ENCODE measurements around the gene SLC16A12. TPM values are rescaled to one million over a fixed set of nuclear protein-coding genes. Genes with fewer than 3 reads are reported as not detected.
"Not testable (repeated sequence)": the region's sequence is repeated elsewhere in the genome, so short reads cannot be mapped to it uniquely, and the experiment has no call there.

SLC16A12 gene
- polyA plus RNA-seq, 4 donors, result 29.8 to 35.4 (median 33.8) TPM

DNA sequence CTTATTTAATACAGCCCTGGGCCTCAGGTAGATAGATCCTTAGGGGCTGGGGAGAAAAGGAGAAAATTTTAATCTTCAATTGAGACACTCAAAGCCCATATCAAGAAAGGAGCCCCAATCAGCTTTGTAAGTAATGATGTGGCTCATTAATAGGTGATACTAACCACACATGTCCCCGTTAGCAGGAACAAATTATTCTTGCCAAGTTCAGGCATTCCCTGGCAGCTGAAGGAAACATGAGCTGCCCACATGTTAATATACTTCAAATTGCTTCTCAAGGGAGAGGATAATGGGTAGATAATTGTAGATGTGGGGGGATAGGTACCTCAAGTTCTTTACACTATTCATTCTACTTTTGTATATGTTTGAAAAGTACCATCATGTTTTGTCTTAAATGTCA lies 106.5 kb downstream of the SLC16A12 start:
- DNase-seq (ENCODE audit: low read depth in 4 of 4, low spot score in 3 of 4), result no peak

GRCh38 chr10:89427629-89428028 lies 107.8 kb downstream of the SLC16A12 start:
- no peak for DNase-seq (ENCODE audit: low read depth in 4 of 4, low spot score in 3 of 4)

DNA sequence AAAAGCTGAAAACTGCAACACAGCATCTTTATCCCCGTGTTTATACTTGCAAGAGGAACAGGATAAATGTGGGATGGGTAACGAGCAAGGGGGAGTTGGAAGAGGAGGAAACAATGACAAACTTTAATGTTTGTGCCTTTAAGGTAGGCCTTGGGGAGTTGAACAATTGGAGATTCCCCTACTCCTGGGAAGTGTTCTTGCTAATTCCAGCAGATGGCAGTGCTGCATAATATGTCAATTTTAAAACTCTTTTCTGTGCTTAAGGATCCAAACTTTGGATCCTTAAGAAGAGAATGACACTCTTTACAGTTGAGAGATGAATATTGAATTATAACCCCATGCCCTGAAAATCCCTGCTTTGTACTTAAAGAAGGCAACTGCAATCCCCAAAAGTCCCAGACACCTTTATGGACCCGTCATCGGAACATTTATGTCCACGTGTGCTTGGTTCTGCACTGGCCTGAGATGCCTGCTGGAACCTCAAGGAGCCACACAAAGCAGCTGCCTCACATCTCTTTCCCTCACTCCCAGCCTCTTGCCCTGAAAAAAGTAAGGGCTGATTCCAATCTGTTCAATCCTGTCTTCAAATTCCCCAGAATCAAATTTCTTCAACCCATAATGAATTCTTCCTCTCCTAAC lies 109.0 kb downstream of the SLC16A12 start:
- peak; percentile 44 to 54 (median 48) for DNase-seq (ENCODE audit: low read depth in 4 of 4, low spot score in 3 of 4)

GRCh38 chr10:89425000-89425399 lies 110.4 kb downstream of the SLC16A12 start:
- no peak for DNase-seq (ENCODE audit: low read depth in 4 of 4, low spot score in 3 of 4)

DNA sequence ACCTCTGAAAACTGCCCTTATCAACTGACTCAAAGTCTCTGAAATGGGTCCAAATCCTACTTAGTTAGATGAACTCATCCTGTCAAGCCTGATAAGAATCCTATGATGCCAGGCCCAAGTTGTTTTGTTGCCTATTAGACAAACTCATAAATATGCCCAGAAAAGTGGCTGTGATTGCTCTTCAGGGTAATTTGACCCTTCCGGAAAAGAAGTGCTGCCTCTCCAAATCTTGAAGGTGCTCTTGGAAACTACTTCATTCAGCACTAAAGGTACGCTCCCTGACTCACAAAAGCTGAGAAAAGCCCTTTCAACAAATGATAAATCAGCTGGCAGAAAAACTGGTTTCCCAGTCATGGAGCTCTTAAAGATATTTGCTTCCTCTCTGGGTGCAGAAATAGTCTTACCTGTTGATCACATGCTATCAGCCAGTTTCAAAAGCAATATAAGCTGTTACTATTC lies 114.3 kb downstream of the SLC16A12 start:
- DNase-seq (ENCODE audit: low read depth in 4 of 4, low spot score in 3 of 4), result no peak

DNA sequence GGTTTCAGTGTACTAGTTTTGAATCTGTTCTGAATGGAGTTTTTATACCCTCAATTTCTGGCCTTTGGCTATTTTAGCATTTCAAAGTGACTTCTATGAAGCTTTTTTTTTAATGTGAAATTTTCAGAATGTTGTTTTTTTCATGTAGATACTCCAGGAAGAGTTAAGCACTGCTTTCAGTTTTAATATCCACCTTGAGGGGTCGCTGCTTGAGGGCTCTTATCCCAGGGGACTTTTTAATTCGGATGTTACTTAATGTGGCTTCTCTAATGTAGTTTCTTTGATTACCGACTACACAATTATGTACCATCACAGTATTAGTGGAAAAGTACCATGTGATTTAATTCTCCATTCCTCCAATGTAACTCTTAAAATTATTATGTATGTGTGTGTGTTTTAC lies 115.8 kb downstream of the SLC16A12 start:
- no peak for DNase-seq (ENCODE audit: low read depth in 4 of 4, low spot score in 3 of 4)

- DNase-seq (ENCODE audit: low read depth in 4 of 4, low spot score in 3 of 4), result no peak
Measured at GRCh38 chr10:89416465-89416864, 118.9 kb downstream of the SLC16A12 start.

- no peak for DNase-seq (ENCODE audit: low read depth in 4 of 4, low spot score in 3 of 4)
Measured at GRCh38 chr10:89414879-89415821, 120.2 kb downstream of the SLC16A12 start.

- DNase-seq (ENCODE audit: low read depth in 4 of 4, low spot score in 3 of 4), result peak; percentile 69 to 80 (median 77)
Measured at GRCh38 chr10:89414146-89414878, 121.1 kb downstream of the SLC16A12 start, which contains the start of gene IFIT5. IFIT5 (plus strand) TSS chr10:89414568; CDS start chr10:89414799, 231 bp downstream.

- no peak for DNase-seq (ENCODE audit: low read depth in 4 of 4, low spot score in 3 of 4)
Measured at GRCh38 chr10:89413398-89413912, 121.9 kb downstream of the SLC16A12 start.

DNA sequence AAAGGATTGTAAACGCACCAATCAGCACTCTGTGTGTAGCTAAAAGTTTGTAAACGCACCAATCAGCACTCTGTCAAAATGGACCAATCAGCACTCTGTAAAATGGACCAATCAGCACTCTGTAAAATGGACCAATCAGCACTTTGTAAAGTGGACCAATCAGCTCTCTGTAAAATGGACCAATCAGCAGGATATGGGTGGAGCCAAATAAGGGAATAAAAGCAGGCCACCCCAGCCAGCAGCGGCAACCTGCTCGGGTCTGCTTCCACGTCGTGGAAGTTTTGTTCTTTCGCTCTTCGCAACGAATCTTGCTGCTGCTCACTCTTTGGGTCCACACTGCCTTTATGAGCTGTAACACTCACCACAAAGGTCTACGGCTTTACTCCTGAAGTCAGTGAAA lies 123.1 kb downstream of the SLC16A12 start:
- DNase-seq (ENCODE audit: low read depth in 4 of 4, low spot score in 3 of 4), result not testable (repeated sequence)

DNA sequence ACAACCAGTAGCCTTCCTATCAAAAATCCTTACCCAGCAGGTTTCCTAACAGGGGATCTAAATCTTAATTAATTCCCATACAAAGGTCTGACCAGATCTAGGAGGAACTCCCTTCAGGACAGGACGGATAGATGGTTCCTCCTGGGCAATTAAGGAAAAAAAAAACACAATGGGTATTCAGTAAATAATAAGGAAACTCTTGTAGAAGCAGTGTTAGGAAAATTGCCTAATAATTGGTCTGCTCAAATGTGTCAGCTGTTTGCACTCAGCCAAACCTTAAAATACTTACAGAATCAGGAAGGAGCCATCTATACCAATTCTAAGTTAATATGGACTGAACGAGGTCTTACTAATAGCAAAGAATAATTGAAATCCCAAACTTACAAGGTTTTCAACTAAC lies 124.3 kb downstream of the SLC16A12 start:
- not testable (repeated sequence) for DNase-seq (ENCODE audit: low read depth in 4 of 4, low spot score in 3 of 4)

DNA sequence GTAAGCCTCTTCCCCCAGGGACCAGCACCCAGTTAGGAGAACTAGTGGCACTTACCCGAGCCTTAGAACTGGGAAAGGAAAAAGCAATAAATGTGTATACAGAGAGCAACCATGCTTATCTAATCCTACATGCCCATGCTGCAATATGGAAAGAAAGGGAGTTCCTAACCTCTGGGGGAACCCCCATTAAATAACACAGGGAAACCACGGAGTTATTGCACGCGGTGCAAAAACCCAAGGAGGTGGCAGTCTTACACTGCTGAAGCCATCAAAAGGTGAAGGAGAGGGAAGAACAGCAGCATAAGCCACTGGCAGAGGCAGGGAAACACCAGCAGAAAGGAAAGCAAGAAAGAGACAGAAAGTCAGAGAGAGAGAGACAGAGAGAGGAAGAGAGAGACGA lies 124.8 kb downstream of the SLC16A12 start:
- DNase-seq (ENCODE audit: low read depth in 4 of 4, low spot score in 3 of 4), result not testable (repeated sequence)

DNA sequence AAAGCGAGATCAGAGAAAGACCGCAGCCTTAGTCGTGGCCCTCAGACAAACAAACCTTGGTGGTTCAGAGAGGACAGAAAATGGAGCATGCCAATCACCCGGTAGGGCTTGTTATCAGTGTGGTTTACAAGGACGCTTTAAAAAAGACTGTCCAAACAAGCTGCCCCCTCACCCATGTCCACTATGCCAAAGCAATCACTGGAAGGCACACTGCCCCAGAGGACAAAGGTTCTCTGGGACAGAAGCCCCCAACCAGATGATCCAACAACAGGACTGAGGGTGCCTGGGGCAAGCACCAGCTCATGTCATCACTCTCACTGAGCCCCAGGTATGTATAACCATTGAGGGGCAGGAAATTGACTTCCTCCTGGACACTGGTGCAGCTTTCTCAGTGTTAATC lies 126.1 kb downstream of the SLC16A12 start:
- not testable (repeated sequence) for DNase-seq (ENCODE audit: low read depth in 4 of 4, low spot score in 3 of 4)

GRCh38 chr10:89407792-89408191 lies 127.6 kb downstream of the SLC16A12 start:
- not testable (repeated sequence) for DNase-seq (ENCODE audit: low read depth in 4 of 4, low spot score in 3 of 4)

GRCh38 chr10:89406178-89406577 lies 129.2 kb downstream of the SLC16A12 start:
- not testable (repeated sequence) for DNase-seq (ENCODE audit: low read depth in 4 of 4, low spot score in 3 of 4)

GRCh38 chr10:89404104-89405047 lies 131.0 kb downstream of the SLC16A12 start:
- no peak for DNase-seq (ENCODE audit: low read depth in 4 of 4, low spot score in 3 of 4)

DNA sequence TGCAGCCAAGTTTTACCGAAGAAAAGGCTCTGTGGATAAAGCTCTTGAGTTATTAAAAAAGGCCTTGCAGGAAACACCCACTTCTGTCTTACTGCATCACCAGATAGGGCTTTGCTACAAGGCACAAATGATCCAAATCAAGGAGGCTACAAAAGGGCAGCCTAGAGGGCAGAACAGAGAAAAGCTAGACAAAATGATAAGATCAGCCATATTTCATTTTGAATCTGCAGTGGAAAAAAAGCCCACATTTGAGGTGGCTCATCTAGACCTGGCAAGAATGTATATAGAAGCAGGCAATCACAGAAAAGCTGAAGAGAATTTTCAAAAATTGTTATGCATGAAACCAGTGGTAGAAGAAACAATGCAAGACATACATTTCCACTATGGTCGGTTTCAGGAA lies 132.4 kb downstream of the SLC16A12 start:
- no peak for DNase-seq (ENCODE audit: low read depth in 4 of 4, low spot score in 3 of 4)

- no peak for DNase-seq (ENCODE audit: low read depth in 4 of 4, low spot score in 3 of 4)
Measured at GRCh38 chr10:89399956-89400355, 135.4 kb downstream of the SLC16A12 start.

Data from right renal pelvis (tissue), 4 donors.